GM18870 (cell line): Measurements from ENCODE around the gene GALR2.
"Not testable (repeated sequence)": the region's sequence is repeated elsewhere in the genome, so short reads cannot be mapped to it uniquely, and the experiment has no call there.

ENCODE experiments used
- ATAC-seq: cut with Tn5 transposase; IDR thresholded peaks from one replicate; pipeline ENCODE4 v1.9.1; 2021; ENCODE audit warnings: moderate library complexity; ENCODE audit not compliant: unreplicated experiment

Gene GALR2, protein sequence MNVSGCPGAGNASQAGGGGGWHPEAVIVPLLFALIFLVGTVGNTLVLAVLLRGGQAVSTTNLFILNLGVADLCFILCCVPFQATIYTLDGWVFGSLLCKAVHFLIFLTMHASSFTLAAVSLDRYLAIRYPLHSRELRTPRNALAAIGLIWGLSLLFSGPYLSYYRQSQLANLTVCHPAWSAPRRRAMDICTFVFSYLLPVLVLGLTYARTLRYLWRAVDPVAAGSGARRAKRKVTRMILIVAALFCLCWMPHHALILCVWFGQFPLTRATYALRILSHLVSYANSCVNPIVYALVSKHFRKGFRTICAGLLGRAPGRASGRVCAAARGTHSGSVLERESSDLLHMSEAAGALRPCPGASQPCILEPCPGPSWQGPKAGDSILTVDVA

GRCh38 chr17:76074390-76075363, at the start of gene GALR2:
Gene GALR2 (plus strand): TSS chr17:76074781. CDS start chr17:76074884, 103 bp downstream.
- ATAC-seq, result no peak

DNA sequence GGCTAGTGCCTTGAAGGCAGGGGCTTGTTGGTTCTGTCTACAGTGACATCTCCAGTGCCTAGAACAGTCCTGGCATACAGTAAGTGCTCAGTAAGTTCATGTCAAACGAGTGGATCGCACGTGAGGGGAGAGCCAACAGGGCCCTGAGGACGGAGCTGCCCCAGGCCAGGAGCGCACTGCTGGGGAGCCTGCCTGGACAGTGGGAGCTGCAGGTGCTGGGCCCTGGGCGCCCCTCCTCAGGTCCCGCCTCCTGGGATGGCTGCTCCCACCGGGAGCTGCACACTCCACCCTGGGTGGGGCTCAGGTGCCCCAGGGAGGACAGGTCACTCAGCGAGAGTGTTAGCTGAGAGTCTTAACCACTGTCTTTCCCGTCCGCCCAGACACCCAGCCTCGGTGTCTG, 49.3 kb upstream of the GALR2 start:
- ATAC-seq, result no peak

- no peak for ATAC-seq
Measured at GRCh38 chr17:76026714-76027158, 47.8 kb upstream of the GALR2 start.

GRCh38 chr17:76027159-76027839, 47.3 kb upstream of the GALR2 start, which contains the start of gene EVPL:
Gene EVPL (minus strand): TSS chr17:76027306. CDS start chr17:76027198, 108 bp downstream.
- ATAC-seq, result no peak

DNA sequence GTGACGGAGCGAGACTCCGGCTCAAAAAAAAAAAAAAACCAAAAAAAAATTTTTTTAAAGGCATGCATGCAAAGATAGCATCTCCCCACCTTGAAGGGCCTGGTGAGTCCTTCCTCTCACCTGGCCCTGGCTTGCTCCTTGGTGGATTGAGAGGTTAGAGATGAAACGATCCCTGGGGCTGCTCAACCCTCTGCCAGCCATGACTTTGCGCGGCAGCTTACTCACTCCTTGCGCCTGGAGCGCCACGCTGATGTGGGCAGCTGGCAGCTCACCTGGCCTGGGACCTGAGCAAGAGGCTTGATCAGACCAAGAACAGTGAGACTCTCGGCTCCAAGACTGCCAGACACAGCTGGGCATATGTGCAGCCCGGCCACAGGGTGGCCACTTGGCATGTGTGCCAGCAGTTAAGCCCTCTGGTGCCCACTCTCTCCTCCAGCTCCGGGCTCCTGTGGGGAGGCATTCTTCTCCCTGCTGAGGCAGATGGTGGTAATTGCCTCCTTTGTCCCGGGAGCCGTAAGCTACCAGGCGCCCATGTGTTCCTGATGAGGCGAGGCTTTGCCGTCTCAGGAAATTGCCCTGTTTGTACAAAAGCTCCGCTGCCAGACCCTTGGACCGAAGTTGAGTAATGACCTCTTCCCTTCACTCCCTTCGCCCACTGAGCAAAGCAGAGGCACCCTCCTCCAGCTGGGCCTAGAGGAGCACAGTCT, 42.4 kb upstream of the GALR2 start:
- no peak for ATAC-seq

- no peak for ATAC-seq
Measured at GRCh38 chr17:76032780-76033108, 41.8 kb upstream of the GALR2 start.

GRCh38 chr17:76033139-76033538, 41.4 kb upstream of the GALR2 start:
- ATAC-seq, result no peak

- no peak for ATAC-seq
Measured at GRCh38 chr17:76034428-76035350, 39.9 kb upstream of the GALR2 start.

- ATAC-seq, result no peak
Measured at GRCh38 chr17:76036497-76037261, 37.9 kb upstream of the GALR2 start.

DNA sequence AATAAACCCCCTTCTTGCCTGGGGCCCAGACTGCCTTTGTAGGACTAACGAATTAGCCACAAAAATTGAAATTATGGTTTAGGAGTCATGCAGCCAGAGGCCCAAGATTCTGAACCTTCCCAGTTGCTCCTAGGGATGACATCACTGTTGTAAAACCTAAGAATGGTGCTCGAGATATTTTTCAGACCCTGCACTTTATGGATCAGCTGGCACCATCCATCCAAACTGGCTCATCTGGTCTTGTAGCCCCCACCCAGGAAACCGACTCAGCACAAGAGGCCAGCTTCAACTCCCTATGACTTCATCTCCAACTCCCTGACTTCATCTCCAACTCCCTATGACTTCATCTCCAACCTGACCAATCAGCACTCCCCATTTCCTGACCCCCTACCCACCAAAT, 36.5 kb upstream of the GALR2 start:
- ATAC-seq, result no peak

- no peak for ATAC-seq
Measured at GRCh38 chr17:76039121-76039520, 35.5 kb upstream of the GALR2 start.

- no peak for ATAC-seq
Measured at GRCh38 chr17:76040376-76040775, 34.2 kb upstream of the GALR2 start.

DNA sequence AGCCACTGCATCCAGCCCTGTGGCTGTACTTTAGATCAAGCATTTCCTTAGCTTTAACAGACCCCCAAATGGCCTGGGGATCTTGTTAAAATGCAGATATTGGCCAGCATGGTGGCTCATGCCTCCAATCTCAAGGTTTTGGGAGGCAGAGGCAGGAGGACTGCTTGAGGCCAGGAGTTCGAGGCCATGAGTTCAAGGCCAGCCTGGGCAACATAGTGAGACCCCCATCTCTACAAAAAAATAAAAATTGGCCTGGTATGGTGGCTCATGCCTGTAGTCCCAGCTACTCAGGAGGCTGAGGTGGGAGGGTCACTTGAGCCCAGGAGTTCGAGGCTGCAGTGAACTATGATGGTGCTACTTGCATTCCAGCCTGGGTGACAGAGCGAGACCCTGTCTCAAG, 31.7 kb upstream of the GALR2 start:
- ATAC-seq, result not testable (repeated sequence)

GRCh38 chr17:76044475-76045007, 30.0 kb upstream of the GALR2 start:
- ATAC-seq, result not testable (repeated sequence)

- no peak for ATAC-seq
Measured at GRCh38 chr17:76046064-76046463, 28.5 kb upstream of the GALR2 start.

GRCh38 chr17:76048025-76048605, 26.5 kb upstream of the GALR2 start:
- ATAC-seq, result no peak

DNA sequence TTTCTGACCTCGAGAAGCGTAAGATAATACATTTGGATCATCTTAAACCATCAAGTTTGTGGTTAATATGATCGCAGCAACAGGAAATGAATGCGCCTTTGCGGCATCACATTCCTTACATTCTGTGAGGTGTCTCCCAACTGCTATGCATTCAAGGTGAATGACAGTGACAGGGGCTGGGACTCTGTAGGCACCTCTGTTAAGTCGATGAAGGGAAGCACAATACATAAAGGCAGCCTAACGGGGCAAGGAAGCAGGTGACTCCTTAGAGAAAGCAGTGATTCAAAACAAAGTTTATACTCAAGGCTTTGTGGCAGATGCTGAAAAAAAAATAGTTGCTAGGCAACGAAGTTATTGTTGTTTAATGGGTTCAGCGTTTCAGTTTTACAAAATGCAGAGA, 25.9 kb upstream of the GALR2 start:
- no peak for ATAC-seq

GRCh38 chr17:76049239-76049638, 25.3 kb upstream of the GALR2 start:
- no peak for ATAC-seq
